ENCODE measurements around the gene PRKAR2B.

The PRKAR2B gene

DNA sequence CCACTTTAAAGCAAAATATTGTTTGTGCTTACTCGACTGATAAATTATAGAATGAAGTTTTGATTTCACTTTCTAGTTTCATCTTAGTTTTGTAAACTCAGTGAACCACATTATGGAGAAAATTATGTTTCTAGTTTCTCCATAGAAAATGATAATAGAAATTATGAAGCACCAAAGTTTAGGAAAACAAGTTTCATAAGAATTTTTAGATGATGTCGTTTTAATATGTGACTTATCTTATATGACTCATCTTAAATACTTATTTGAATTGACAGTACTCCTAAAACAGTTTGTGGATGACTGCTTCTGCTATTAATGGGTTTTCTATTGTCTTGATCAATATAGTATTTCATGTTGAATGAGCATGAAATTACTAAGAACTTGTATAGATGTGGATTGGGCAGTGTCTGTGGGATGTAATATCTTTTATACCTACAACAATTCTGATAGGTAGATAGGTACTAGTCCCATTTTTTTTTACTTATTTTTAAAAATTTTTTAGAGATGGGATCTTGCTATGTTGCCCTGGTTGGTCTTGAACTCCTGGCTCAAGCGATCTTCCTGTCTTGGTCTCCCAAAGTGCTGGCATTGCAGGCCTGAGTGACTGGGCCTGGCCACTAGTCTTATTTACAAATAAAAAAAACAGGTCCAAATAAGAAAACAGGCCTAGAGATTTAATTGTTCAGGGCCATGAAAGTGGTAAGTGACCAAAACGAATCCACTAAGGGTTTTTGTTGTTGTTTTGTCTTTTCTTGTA is 127.9 kb downstream of the PRKAR2B start:
- in situ Hi-C loops (cut with MboI; ENCODE audit: low sequenced_read_pairs) = no loop called here

- in situ Hi-C loops (cut with MboI; ENCODE audit: low sequenced_read_pairs) = no loop called here
Observed at GRCh38 chr7:107173191-107173590, 128.7 kb downstream of the PRKAR2B start.

- in situ Hi-C loops (cut with MboI; ENCODE audit: low sequenced_read_pairs) = no loop called here
Observed at GRCh38 chr7:107173691-107174406, 129.3 kb downstream of the PRKAR2B start.

DNA sequence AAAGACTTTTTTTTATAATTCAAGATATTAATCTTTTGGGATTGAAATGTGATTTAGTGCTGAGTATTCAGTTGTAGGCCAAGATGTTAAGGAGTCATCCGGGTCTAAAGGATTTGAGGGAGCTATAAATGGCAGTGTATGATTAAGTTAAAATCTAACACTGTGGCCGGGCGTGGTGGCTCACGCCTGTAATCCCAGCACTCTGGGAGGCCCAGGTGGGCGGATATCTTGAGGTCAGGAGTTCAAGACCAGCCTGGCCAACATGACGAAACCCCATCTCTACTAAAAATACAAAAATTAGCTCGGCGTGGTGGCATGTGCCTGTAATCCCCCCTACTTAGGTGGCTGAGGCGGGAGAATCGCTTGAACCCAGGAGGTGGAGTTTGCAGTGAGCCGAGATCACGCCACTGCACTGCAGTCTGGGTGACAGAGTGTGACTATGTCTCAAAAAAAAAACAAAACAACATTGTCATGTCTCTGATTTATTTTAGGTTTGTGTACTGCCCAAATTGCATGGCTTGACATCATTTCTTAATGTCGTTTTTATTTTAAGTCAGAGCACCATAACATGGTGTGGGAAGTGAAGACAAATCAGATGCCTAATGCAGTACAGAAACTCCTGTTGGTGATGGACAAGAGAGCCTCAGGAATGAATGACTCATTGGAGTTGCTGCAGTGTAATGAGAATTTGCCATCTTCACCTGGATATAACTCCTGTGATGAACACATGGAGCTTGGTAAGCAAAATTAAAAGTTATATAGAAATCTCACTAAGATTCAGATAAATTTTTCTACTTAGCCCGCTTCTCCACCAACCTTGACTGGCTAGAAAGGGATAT is 135.0 kb downstream of the PRKAR2B start:
- in situ Hi-C loops (cut with MboI; ENCODE audit: low sequenced_read_pairs) = no loop called here

DNA sequence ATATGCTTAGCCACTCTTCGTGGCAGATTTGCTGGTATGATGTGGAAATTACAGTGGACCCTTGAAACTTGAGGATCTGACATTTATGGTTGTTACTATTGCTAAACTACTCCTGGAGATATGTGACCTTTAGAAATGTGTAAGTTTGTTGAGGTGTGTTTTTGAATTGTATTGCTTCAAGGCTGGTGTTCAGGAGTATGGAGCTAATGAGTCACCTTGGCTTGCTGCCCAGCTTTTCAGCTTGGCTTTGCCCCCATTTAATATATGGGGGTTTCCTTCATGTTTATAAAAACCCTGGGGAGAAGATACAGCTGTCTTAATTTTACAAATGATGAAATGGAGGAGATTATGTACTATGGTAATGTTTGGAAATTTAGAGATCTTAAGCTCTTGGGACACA is 135.9 kb downstream of the PRKAR2B start:
- in situ Hi-C loops (cut with MboI; ENCODE audit: low sequenced_read_pairs) = no loop called here

DNA sequence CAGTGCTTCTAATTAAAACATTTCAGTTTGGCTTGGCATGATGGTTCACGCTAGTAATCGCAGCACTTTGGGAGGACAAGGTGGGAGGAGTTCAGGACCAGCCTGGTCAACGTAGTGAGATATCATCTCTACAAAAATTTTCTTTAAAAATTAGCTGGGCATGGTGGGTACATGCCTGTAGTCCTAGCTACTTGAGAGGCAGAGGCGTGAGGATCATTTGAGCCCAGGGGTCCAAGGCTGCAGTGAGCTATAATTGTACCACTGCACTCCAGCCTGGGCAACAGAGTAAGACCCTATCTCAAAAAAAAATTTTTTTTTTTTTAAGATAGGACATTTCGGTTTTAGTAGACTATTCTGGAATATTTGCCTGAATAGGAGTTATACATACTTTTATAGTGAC is 136.7 kb downstream of the PRKAR2B start:
- in situ Hi-C loops (cut with MboI; ENCODE audit: low sequenced_read_pairs) = no loop called here

DNA sequence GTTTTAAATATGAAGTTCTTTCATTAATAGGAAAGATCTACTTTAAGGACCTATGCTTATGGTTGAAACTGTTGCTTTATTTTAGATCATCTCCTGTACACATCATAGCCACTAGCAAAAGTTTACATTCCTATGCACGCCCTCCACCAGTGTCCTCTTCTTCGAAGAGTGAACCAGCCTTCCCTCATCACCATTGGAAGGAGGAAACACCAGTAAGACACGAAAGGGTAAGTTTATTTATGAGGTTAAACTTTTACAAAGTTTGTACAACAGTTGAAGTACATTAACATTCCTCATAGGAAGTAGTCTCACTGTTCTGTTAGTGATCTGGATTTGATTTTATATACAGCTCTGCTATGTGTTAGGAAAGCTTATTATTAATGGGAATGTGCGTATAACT is 141.2 kb downstream of the PRKAR2B start:
- in situ Hi-C loops (cut with MboI; ENCODE audit: low sequenced_read_pairs) = no loop called here

DNA sequence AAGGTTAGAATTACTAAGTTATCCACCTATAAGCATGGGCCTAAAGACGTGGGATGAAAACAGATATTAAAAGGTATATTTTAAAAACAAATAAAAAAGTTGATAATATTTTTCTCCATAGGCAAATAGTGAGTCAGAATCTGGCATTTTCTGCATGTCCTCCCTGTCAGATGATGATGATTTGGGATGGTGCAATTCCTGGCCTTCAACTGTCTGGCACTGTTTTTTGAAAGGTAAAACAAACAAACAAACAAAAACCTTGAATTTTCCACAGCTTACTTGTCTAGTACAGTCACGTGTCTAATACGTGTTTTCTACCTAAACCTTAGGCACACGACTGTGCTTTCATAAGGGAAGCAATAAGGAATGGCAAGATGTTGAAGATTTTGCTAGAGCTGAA is 141.7 kb downstream of the PRKAR2B start:
- in situ Hi-C loops (cut with MboI; ENCODE audit: low sequenced_read_pairs) = no loop called here

- in situ Hi-C loops (cut with MboI; ENCODE audit: low sequenced_read_pairs) = no loop called here
Observed at GRCh38 chr7:107187774-107188173, 143.3 kb downstream of the PRKAR2B start.

- in situ Hi-C loops (cut with MboI; ENCODE audit: low sequenced_read_pairs) = no loop called here
Observed at GRCh38 chr7:107190090-107190489, 145.6 kb downstream of the PRKAR2B start.

GRCh38 chr7:107194052-107194451 is 149.5 kb downstream of the PRKAR2B start:
- in situ Hi-C loops (cut with MboI; ENCODE audit: low sequenced_read_pairs) = no loop called here

GRCh38 chr7:107196834-107197610 is 152.5 kb downstream of the PRKAR2B start:
- in situ Hi-C loops (cut with MboI; ENCODE audit: low sequenced_read_pairs) = no loop called here

- in situ Hi-C loops (cut with MboI; ENCODE audit: low sequenced_read_pairs) = no loop called here
Observed at GRCh38 chr7:107201795-107202450, 157.4 kb downstream of the PRKAR2B start.

GRCh38 chr7:107203607-107204006 is 159.1 kb downstream of the PRKAR2B start:
- in situ Hi-C loops (cut with MboI; ENCODE audit: low sequenced_read_pairs) = no loop called here

- in situ Hi-C loops (cut with MboI; ENCODE audit: low sequenced_read_pairs) = no loop called here
Observed at GRCh38 chr7:107206136-107206535, 161.6 kb downstream of the PRKAR2B start.

GRCh38 chr7:107206706-107207105 is 162.2 kb downstream of the PRKAR2B start:
- in situ Hi-C loops (cut with MboI; ENCODE audit: low sequenced_read_pairs) = no loop called here

- in situ Hi-C loops (cut with MboI; ENCODE audit: low sequenced_read_pairs) = no loop called here
Observed at GRCh38 chr7:107207459-107207858, 163.0 kb downstream of the PRKAR2B start.

DNA sequence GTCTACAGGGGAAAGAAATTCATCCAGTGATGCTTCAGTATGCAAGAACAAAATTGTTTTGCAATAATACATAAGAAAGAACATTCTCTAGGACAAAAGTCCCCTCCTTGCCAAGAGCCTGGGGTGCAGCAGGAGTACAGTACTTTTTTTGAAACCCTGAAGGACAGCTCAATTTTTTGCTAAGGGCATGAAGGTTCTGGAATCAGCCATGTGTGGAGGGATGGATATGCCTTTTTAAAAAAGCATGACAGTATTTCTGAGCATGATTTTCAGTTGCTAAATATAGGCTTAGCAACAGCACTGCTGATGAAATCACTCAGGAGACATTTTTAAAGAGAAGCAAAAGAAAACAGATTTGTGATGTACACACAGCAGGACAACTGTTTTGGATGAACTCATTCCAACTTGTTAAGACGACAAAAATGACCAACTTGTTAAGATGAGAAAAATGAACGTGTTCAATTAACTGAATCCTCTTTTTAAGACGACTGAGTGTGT is 163.6 kb downstream of the PRKAR2B start:
- in situ Hi-C loops (cut with MboI; ENCODE audit: low sequenced_read_pairs) = no loop called here

DNA sequence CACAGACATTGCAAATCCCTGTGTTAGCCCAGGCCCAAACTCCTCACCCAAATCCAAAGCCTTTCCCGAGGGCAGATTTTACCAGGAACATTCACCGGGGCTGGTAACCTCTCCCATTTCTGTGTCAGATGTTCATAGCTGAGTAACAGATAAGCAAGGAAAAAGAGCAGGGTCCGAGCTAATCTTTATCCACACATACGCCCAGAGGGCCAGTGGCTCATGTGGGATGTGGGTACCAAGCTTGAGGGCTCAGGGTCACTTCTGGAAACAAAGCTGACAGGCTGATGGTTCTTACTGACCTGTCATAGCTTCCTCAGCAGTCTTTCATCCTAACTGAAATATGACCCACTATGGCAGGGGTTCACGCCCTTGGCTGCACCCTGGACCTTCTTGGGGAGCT is 164.1 kb downstream of the PRKAR2B start:
- in situ Hi-C loops (cut with MboI; ENCODE audit: low sequenced_read_pairs) = no loop called here

DNA sequence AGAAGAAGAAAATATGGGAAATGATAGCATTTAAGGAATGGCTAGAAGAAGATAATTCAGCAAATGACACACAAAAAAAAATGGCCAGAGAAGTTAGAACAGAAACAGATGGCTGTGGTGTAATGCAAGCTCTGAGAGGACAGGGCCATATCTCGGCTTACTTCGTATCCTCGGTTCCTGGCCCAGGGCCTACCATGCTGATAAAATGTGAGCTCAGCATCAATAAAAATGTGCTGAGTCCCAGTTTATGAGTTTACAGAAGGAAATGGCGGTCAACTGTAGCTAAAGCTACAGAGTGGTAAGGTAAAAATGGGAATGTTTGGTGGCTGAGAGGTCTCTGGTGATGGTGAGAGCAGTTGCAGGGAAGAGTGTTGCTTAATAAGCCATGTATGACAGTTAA is 165.1 kb downstream of the PRKAR2B start:
- in situ Hi-C loops (cut with MboI; ENCODE audit: low sequenced_read_pairs) = no loop called here
